Erythroblast (primary cell): ENCODE data around the gene MYO1D.

Experiments
- GATA1 ChIP-seq: IDR thresholded peaks from 2 replicates; pipeline ENCODE4 v1.6.1; 2011; ENCODE audit warnings: low read depth, mild to moderate bottlenecking, control low read depth, low read length, moderate library complexity
- POLR2A ChIP-seq: IDR thresholded peaks from 2 replicates; pipeline ENCODE4 v1.6.1; 2011; ENCODE audit warnings: mild to moderate bottlenecking, low read length

DNA sequence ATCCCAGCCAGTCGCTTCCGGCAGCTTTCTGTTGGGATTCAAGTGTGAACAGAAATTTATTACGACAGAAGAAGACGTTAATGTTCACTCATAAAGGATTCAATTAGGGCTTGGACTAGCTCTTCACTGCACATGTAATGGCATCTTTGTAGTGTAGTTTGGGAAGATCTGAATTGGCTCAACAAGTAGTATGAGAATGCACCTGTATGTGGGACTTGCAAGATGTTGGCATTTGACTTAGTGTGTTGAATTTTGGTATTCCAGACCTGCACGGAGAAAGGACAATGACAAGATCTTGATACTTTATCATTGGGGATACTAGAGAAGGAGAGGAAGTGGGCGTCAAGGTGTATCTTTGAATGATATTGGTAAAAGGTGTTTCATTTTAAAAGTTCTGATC, 431.4 kb downstream of the MYO1D start:
- TF ChIP-seq POLR2A = no peak
- no peak for TF ChIP-seq GATA1
